ENCODE data around the gene NDUFB4. TPM values are rescaled to one million over a fixed set of nuclear protein-coding genes. Genes with fewer than 3 reads are reported as not detected.

The NDUFB4 gene
- total and polyA plus RNA-seq, 7 experiments from 2014 or later, result 63.4 to 277 (median 78.0) TPM

DNA sequence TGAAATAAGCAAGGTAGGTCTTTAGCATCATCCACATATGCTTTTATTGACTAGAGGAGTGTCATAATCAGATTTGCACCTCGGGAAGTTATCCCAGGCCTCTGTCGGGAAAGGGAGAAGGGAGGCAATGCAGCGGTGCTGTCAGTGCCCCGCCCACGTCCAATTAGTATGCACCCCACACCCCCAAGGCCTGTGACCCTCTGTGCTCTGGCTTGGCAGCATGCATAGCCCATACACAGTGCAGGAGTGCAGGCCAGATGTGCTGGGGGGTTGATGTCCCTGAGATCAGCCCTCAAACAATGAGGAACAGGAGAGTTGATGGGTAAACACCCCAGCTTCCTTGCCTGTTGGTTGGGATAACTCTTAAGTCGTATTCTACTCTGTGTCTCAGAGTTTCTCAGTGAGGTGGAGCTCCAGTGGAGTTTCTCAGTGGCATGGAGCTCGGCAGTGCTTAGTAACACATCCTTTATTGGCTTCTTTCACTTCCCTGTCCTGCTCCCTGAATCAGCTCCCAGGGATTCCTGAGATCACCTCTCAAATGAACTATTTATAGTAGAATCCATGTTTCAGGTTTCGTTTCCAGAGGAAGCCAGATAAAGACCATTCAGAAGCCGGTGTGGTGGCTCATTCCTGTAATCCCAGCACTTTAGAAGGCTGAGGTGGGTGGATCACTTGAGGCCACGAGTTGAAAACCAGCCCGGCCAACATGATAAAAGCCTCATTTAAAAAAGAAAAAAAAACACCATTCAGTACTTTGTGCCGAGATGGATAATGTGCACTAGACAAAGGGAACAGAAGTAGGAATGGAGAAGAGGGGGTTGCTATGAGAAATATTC is 26.7 kb upstream of the NDUFB4 start:
- H3K9me3 ChIP-seq (ENCODE audit: control insufficient read depth in 2 of 3, low read length in 3 of 3), result no peaks in the 10 kb centered on the region
- no peaks in the 10 kb centered on the region for H3K4me1 ChIP-seq (ENCODE audit: control insufficient read depth in 2 of 2, insufficient read depth in 2 of 2, low read length in 2 of 2)
- H3K27me3 ChIP-seq (ENCODE audit: control insufficient read depth in 2 of 2, insufficient read depth in 2 of 2, low read length in 2 of 2), result peaks cover 0 to 3% of the 10 kb centered on the region in 2 donors
- no peaks in the 10 kb centered on the region for H3K36me3 Mint-ChIP-seq
- H3K36me3 ChIP-seq (ENCODE audit: control insufficient read depth in 2 of 3, insufficient read depth in 3 of 3, low read length in 3 of 3), result no peaks in the 10 kb centered on the region
- H3K9me3 Mint-ChIP-seq, result peaks cover 0 to 5% (median 1%) of the 10 kb centered on the region in 11 donors
- ATAC-seq (no peak), DNase-seq (no peak)
- ChIA-PET CTCF (interaction anchor here (0.6 to 1.7 kb wide), 4 partner anchors 26 to 223 kb away, joined by 3 to 5 read pairs (median 3); partner anchors contain the start of genes GTF2E1 and NDUFB4), POLR2A (interaction anchor here (0.6 kb wide), 1 partner anchor 146 kb away, joined by 4 read pairs; no protein-coding TSS in a partner anchor)
- no peak overlapping the region for H3K27ac Mint-ChIP-seq
- peaks cover 0 to 6% (median 0%) of the 10 kb centered on the region in 7 donors for H3K4me1 Mint-ChIP-seq
- H3K27ac ChIP-seq (ENCODE audit: low read depth, low read length), result no peak overlapping the region
- H3K4me3 ChIP-seq (ENCODE audit: low read length), result no peak overlapping the region
- peaks cover 0 to 7% (median 2%) of the 10 kb centered on the region in 5 donors for H3K27me3 Mint-ChIP-seq
- no peak overlapping the region for H3K4me3 Mint-ChIP-seq
- intact Hi-C loops (cut with micrococcal nuclease), result loop anchor here in 1 of 2 donors (10.0 kb wide), 1 partner anchor 975 kb away; the partner anchor contains the start of gene POLQ

DNA sequence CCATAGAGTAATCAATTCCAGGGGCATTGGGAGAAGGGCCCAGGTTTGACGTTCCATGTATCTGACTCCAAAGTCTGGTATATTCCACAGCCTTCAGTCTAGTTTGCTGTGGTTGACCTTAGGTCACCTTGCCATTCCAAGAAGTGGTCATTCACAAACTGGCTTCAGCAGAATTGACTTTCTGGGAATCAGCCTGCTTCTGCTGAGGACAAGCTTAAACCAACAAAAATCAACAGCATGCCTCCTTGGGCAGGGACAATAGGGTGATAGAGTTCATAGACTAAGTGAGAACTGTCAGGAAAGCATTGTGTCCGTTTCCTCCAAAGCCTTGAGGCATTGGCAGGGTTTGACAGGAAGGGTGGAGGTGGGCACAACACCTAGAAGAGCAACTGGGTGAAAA is 24.1 kb upstream of the NDUFB4 start:
- ChIA-PET CTCF (no interaction called here), POLR2A (no interaction called here)

DNA sequence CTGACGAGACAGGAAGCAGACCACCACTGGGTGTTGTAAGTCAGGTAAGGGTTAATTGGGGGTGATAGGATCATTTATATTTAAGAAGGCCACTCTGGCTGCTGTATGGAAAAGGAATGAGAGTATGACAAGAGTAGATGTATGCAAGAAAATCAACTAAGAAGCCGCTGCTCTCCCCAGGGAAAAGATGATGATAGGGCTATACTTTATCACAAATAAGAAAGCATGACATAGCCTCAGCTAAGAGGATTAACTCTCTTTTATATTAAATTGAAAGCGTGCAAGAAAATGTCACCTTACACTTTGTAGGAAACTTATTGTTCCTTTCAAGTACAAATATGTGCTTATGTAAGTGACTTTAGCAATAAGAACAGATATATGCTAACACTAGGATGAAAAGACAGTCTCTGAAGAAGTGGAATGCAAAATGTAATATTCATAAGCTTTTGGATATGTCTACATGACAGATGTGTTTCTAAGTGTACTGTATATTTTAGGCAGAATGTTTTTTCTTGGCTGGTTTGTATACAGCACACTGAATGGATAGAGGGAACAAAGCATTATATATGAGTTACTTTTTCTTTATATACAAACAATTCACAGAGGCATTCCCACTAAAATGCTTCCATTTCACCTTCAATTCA is 8.7 kb upstream of the NDUFB4 start:
- DNase-seq (no peak), ATAC-seq (no peak)
- Histone ChIP-seq H3K9me3 (ENCODE audit: control insufficient read depth in 2 of 3, low read length in 3 of 3) (no peaks in the 10 kb centered on the region), H3K27me3 (ENCODE audit: control insufficient read depth in 2 of 2, insufficient read depth in 2 of 2, low read length in 2 of 2) (no peaks in the 10 kb centered on the region), H3K36me3 (ENCODE audit: control insufficient read depth in 2 of 3, insufficient read depth in 3 of 3, low read length in 3 of 3) (no peaks in the 10 kb centered on the region), H3K4me3 (ENCODE audit: low read length) (no peak overlapping the region), H3K4me1 (ENCODE audit: control insufficient read depth in 2 of 2, insufficient read depth in 2 of 2, low read length in 2 of 2) (no peaks in the 10 kb centered on the region), H3K27ac (ENCODE audit: low read depth, low read length) (no peak overlapping the region)
- peaks cover 0 to 33% (median 7%) of the 10 kb centered on the region in 5 donors for H3K27me3 Mint-ChIP-seq
- no peak overlapping the region for H3K4me3 Mint-ChIP-seq
- ChIA-PET POLR2A (no interaction called here), CTCF (interaction anchor here (0.8 to 1.3 kb wide), 2 partner anchors 9 to 29 kb away, joined by 3 read pairs; partner anchors contain the start of gene NDUFB4)
- peaks cover 0 to 5% (median 3%) of the 10 kb centered on the region in 5 donors for H3K36me3 Mint-ChIP-seq
- H3K27ac Mint-ChIP-seq, result no peak overlapping the region
- peaks cover 0 to 6% (median 2%) of the 10 kb centered on the region in 11 donors for H3K9me3 Mint-ChIP-seq
- intact Hi-C loops (cut with micrococcal nuclease), result no loop called here
- no peaks in the 10 kb centered on the region for H3K4me1 Mint-ChIP-seq

More for the DNA sequence above, 24.1 kb upstream of the NDUFB4 start:
- no peak overlapping the region for H3K4me3 ChIP-seq (ENCODE audit: low read length)
- ATAC-seq (no peak), DNase-seq (no peak)
- no peaks in the 10 kb centered on the region for H3K4me1 ChIP-seq (ENCODE audit: control insufficient read depth in 2 of 2, insufficient read depth in 2 of 2, low read length in 2 of 2)
- Mint-ChIP-seq H3K36me3 (no peaks in the 10 kb centered on the region), H3K9me3 (peaks cover 0 to 7% (median 3%) of the 10 kb centered on the region in 11 donors), H3K4me3 (no peak overlapping the region), H3K27me3 (peaks cover 0 to 7% (median 4%) of the 10 kb centered on the region in 5 donors), H3K4me1 (peaks cover 0 to 6% (median 0%) of the 10 kb centered on the region in 7 donors), H3K27ac (no peak overlapping the region)
- peaks cover 0 to 3% of the 10 kb centered on the region in 2 donors for H3K27me3 ChIP-seq (ENCODE audit: control insufficient read depth in 2 of 2, insufficient read depth in 2 of 2, low read length in 2 of 2)
- no peak overlapping the region for H3K27ac ChIP-seq (ENCODE audit: low read depth, low read length)
- intact Hi-C loops (cut with micrococcal nuclease), result no loop called here
- no peaks in the 10 kb centered on the region for H3K9me3 ChIP-seq (ENCODE audit: control insufficient read depth in 2 of 3, low read length in 3 of 3)
- H3K36me3 ChIP-seq (ENCODE audit: control insufficient read depth in 2 of 3, insufficient read depth in 3 of 3, low read length in 3 of 3), result no peaks in the 10 kb centered on the region

DNA sequence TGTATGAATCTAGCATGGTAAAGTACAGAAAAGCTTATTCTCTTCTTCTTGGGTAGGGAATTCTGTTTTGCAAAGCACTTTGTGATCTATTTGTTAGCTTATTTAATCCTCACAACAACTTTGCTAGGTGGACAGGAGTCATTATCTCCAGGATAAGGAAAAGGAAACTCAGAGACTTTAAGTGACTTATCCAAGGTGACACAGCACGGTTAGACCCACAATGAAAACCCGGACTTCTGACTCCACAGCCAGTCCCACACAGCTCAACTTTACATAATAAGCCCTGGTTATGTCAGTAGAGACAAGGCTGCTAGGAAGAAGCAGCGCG is 384 bp upstream of the NDUFB4 start:
- intact Hi-C loops (cut with micrococcal nuclease), result loop anchor here (1.0 to 10.0 kb wide), 16 partner anchors 34 to 1787 kb away; partner anchors contain the start of genes GTF2E1 (in 2 of the 2), LRRC58 (in 2 of the 2), RABL3 (in 2 of the 2) and B4GALT4 (in 1 of the 2)
- POLR2A ChIA-PET, result interaction anchor here (0.6 to 3.8 kb wide), 18 partner anchors 9 to 1582 kb away, joined by 3 to 45 read pairs (median 4); partner anchors contain the start of genes GTF2E1, LRRC58, RABL3 and TMEM39A

DNA sequence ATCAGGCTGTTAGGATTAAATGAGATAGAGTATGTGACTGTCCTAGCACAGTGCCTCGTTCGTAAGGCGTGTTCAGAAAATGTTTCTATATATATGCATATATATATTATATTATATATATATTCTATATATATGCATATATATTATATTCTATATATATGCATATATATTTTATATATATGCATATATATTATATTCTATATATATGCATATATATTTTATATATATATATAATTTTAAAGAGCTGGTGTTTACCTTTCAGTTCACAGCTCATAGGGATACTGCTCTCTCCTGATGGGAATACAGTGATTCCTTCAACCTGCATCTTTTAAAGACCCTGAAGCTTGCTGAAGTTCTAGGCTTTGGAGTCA is 702 bp downstream of the NDUFB4 start:
- no peak for ATAC-seq
- intact Hi-C loops (cut with micrococcal nuclease), result loop anchor here (1.0 to 10.0 kb wide), 16 partner anchors 36 to 1785 kb away; partner anchors contain the start of genes GTF2E1 (in 2 of the 2), LRRC58 (in 2 of the 2), RABL3 (in 2 of the 2) and B4GALT4 (in 1 of the 2)
- Mint-ChIP-seq H3K4me1 (peaks cover 0 to 22% (median 11%) of the 10 kb centered on the region in 7 donors), H3K27ac (peak overlapping the region in 5 of 9 donors; percentile 94 to 99 (median 98)), H3K4me3 (peak overlapping the region in 8 of 10 donors; percentile 85 to 99 (median 96)), H3K27me3 (peaks cover 0 to 16% (median 0%) of the 10 kb centered on the region in 5 donors), H3K9me3 (peaks cover 0 to 2% (median 0%) of the 10 kb centered on the region in 11 donors), H3K36me3 (peaks cover 0 to 18% (median 5%) of the 10 kb centered on the region in 5 donors)
- no peaks in the 10 kb centered on the region for H3K27me3 ChIP-seq (ENCODE audit: control insufficient read depth in 2 of 2, insufficient read depth in 2 of 2, low read length in 2 of 2)
- H3K4me1 ChIP-seq (ENCODE audit: control insufficient read depth in 2 of 2, insufficient read depth in 2 of 2, low read length in 2 of 2), result peaks cover 25 to 27% of the 10 kb centered on the region in 2 donors
- ChIA-PET POLR2A (interaction anchor here (0.6 to 3.8 kb wide), 11 partner anchors 17 to 1133 kb away, joined by 3 to 45 read pairs (median 5); partner anchors contain the start of genes GTF2E1, LRRC58, RABL3 and TMEM39A), CTCF (interaction anchor here (0.6 to 2.4 kb wide), 5 partner anchors 9 to 1473 kb away, joined by 3 to 10 read pairs (median 6); no protein-coding TSS in a partner anchor)
- H3K36me3 ChIP-seq (ENCODE audit: control insufficient read depth in 2 of 3, insufficient read depth in 3 of 3, low read length in 3 of 3), result peaks cover 0 to 14% (median 0%) of the 10 kb centered on the region in 3 experiments
- DNase-seq, result no peak
- no peaks in the 10 kb centered on the region for H3K9me3 ChIP-seq (ENCODE audit: control insufficient read depth in 2 of 3, low read length in 3 of 3)
- peak overlapping the region; percentile 99 for H3K4me3 ChIP-seq (ENCODE audit: low read length)
- H3K27ac ChIP-seq (ENCODE audit: low read depth, low read length), result peak overlapping the region; percentile 92

More for the DNA sequence above, 384 bp upstream of the NDUFB4 start:
- H3K27ac ChIP-seq (ENCODE audit: low read depth, low read length), result peak overlapping the region; percentile 92
- ATAC-seq, result no peak
- H3K4me1 ChIP-seq (ENCODE audit: control insufficient read depth in 2 of 2, insufficient read depth in 2 of 2, low read length in 2 of 2), result peaks cover 25 to 27% of the 10 kb centered on the region in 2 donors
- Mint-ChIP-seq H3K27ac (peak overlapping the region in 5 of 9 donors; percentile 94 to 99 (median 98)), H3K36me3 (peaks cover 0 to 16% (median 0%) of the 10 kb centered on the region in 5 donors), H3K4me1 (peaks cover 0 to 15% (median 8%) of the 10 kb centered on the region in 7 donors), H3K4me3 (peak overlapping the region in 8 of 10 donors; percentile 85 to 99 (median 96)), H3K27me3 (peaks cover 0 to 25% (median 0%) of the 10 kb centered on the region in 5 donors), H3K9me3 (peaks cover 0 to 2% (median 0%) of the 10 kb centered on the region in 11 donors)
- no peaks in the 10 kb centered on the region for H3K27me3 ChIP-seq (ENCODE audit: control insufficient read depth in 2 of 2, insufficient read depth in 2 of 2, low read length in 2 of 2)
- H3K9me3 ChIP-seq (ENCODE audit: control insufficient read depth in 2 of 3, low read length in 3 of 3), result no peaks in the 10 kb centered on the region
- peak overlapping the region; percentile 99 for H3K4me3 ChIP-seq (ENCODE audit: low read length)
- CTCF ChIA-PET, result interaction anchor here (0.8 to 2.4 kb wide), 10 partner anchors 27 to 205 kb away, joined by 3 to 10 read pairs (median 4); no protein-coding TSS in a partner anchor
- DNase-seq, result no peak
- peaks cover 0 to 14% (median 0%) of the 10 kb centered on the region in 3 experiments for H3K36me3 ChIP-seq (ENCODE audit: control insufficient read depth in 2 of 3, insufficient read depth in 3 of 3, low read length in 3 of 3)
